ENCODE data around the gene SPINK5. TPM values are rescaled to one million over a fixed set of nuclear protein-coding genes. Genes with fewer than 3 reads are reported as not detected.
"Not testable (repeated sequence)": the region's sequence is repeated elsewhere in the genome, so short reads cannot be mapped to it uniquely, and the experiment has no call there.

SPINK5 gene
- polyA plus RNA-seq, 3 donors: not detected

GRCh38 chr5:148043705-148044104, 20.1 kb upstream of the SPINK5 start:
- no peak overlapping the region for H3K4me2 ChIP-seq (replicated peaks; ENCODE audit: extremely low read depth, low read length, poor library complexity, severe bottlenecking)
- no peaks in the 10 kb centered on the region for H4K20me1 ChIP-seq (ENCODE audit: insufficient read depth, low read length)
- intact Hi-C loops (cut with micrococcal nuclease): no loop called here
- 100% methylated on average over 2 of the region's 2 CpGs for WGBS (ENCODE audit: insufficient coverage)
- no peak for TF ChIP-seq CTCF (IDR thresholded peaks at IDR 0.05)
- no peaks in the 10 kb centered on the region for H3K27me3 ChIP-seq (ENCODE audit: control insufficient read depth in 2 of 2, insufficient read depth in 2 of 2, low read length in 2 of 2)
- no peak overlapping the region for H3K9ac ChIP-seq (ENCODE audit: insufficient read depth, low read length, poor library complexity, severe bottlenecking)
- no peaks in the 10 kb centered on the region for H3K79me2 ChIP-seq (ENCODE audit: insufficient read depth, low read length)
- peaks cover 0 to 3% of the 10 kb centered on the region in 2 donors for H3K9me3 ChIP-seq (replicated peaks in 1 of 2; ENCODE audit: control insufficient read depth in 1 of 2, insufficient read depth in 1 of 2, low read length in 2 of 2)
- H3K27me3 Mint-ChIP-seq (ENCODE audit: low read depth in 3 of 3): no peaks in the 10 kb centered on the region
- no peak overlapping the region for H3K27ac Mint-ChIP-seq
- H3K36me3 ChIP-seq (replicated peaks in 1 of 2; ENCODE audit: control insufficient read depth in 1 of 2, insufficient read depth in 2 of 2, low read length in 2 of 2): no peaks in the 10 kb centered on the region
- H3K9me3 Mint-ChIP-seq: peaks cover 0 to 3% (median 1%) of the 10 kb centered on the region in 7 donors
- DNase-seq: no peak
- H3K4me3 ChIP-seq (replicated peaks in 1 of 3; ENCODE audit: low read depth in 2 of 3, low read length in 3 of 3): no peak overlapping the region
- H3K4me1 Mint-ChIP-seq: no peaks in the 10 kb centered on the region
- no peak overlapping the region for H3K27ac ChIP-seq (ENCODE audit: low read depth in 1 of 2, low read length in 2 of 2)
- H3K36me3 Mint-ChIP-seq: no peaks in the 10 kb centered on the region
- no peak overlapping the region for H2AFZ ChIP-seq (ENCODE audit: insufficient read depth, low read depth, low read length, poor library complexity, severe bottlenecking)
- H3K4me3 Mint-ChIP-seq: no peak overlapping the region
- H3K4me1 ChIP-seq (ENCODE audit: control insufficient read depth in 1 of 2, insufficient read depth in 2 of 2, low read length in 2 of 2): no peaks in the 10 kb centered on the region

DNA sequence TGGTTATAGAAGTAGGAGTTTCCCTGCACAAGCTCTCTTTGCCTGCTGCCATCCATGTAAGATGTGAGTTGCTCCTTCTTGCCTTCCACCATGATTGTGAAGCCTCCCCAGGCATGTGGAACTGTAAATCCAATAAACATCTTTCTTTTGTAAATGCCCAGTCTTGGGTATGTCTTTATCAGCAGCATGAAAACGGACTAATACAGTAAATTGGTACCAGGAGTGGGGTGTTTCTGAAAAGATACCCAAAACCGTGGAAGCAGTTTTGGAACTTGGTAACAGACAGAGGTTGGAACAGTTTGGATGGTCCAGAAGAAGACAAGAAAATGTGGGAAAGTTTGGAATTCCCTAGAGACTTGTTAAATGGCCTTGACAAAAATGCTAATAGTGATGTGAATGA, 8.6 kb upstream of the SPINK5 start:
- H2AFZ ChIP-seq (ENCODE audit: insufficient read depth, low read depth, low read length, poor library complexity, severe bottlenecking); H3K4me2 ChIP-seq (replicated peaks; ENCODE audit: extremely low read depth, low read length, poor library complexity, severe bottlenecking); intact Hi-C loops (cut with micrococcal nuclease); H3K27ac ChIP-seq (ENCODE audit: low read depth in 1 of 2, low read length in 2 of 2); H3K79me2 ChIP-seq (ENCODE audit: insufficient read depth, low read length); DNase-seq; H3K36me3 Mint-ChIP-seq; H3K4me1 Mint-ChIP-seq; H3K27me3 Mint-ChIP-seq (ENCODE audit: low read depth in 3 of 3); H3K27me3 ChIP-seq (ENCODE audit: control insufficient read depth in 2 of 2, insufficient read depth in 2 of 2, low read length in 2 of 2); H3K36me3 ChIP-seq (replicated peaks in 1 of 2; ENCODE audit: control insufficient read depth in 1 of 2, insufficient read depth in 2 of 2, low read length in 2 of 2); H3K9ac ChIP-seq (ENCODE audit: insufficient read depth, low read length, poor library complexity, severe bottlenecking); H3K4me1 ChIP-seq (ENCODE audit: control insufficient read depth in 1 of 2, insufficient read depth in 2 of 2, low read length in 2 of 2); H4K20me1 ChIP-seq (ENCODE audit: insufficient read depth, low read length); H3K27ac Mint-ChIP-seq; H3K4me3 ChIP-seq (replicated peaks in 1 of 3; ENCODE audit: low read depth in 2 of 3, low read length in 3 of 3); H3K4me3 Mint-ChIP-seq: not testable (repeated sequence)
- H3K9me3 Mint-ChIP-seq: peaks cover 10 to 31% (median 25%) of the 10 kb centered on the region in 7 donors
- H3K9me3 ChIP-seq (replicated peaks in 1 of 2; ENCODE audit: control insufficient read depth in 1 of 2, insufficient read depth in 1 of 2, low read length in 2 of 2): peaks cover 14 to 18% of the 10 kb centered on the region in 2 donors
- WGBS (ENCODE audit: insufficient coverage): 95% methylated on average over 2 of the region's 2 CpGs
